HG02588 (cell line): ENCODE data around the gene PLK2.

Experiments used
- ATAC-seq: cut with Tn5 transposase; IDR thresholded peaks from one replicate; pipeline ENCODE4 v1.9.1; 2021; ENCODE audit warnings: mild to moderate bottlenecking, moderate library complexity; ENCODE audit not compliant: unreplicated experiment

The PLK2 gene

GRCh38 chr5:58460002-58460731 is at the start of gene PLK2:
Gene PLK2, minus strand, starts transcription at chr5:58460086. Its CDS starts 127 bp downstream, at chr5:58459959.
- ATAC-seq, result peak; percentile 77

- no peak for ATAC-seq
Measured at GRCh38 chr5:58507715-58508114, 47.8 kb upstream of the PLK2 start.

DNA sequence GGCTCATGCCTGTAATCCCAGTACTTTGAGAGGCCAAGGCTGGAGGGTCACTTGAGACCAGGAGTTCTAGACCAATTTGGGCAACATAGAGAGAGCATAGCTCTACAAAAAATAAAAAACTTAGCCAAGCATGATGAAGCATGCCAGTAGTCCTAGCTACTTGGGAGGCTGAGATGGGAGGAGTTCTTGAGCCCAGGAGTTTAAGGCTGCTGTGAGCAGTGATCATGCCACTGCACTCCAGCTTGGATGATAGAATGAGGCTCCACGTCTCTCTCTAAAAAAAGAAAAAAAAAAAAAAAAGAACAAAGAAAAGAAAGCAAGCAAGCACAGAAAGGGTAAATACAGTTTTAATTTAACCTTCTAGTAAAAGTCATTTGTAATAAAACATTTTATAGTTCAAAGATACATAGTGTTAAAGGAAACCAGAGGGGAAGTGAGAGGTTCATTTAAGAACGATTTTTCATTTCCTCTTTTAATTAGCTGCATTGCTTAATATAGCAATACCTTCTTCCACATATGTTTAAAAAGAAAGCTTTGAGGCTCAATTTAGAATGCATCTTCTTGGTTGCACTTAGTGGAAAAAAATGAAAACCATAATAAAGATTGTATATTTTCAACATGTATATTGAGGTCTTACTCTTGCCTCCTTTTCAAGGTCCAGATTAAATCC is 46.2 kb upstream of the PLK2 start:
- ATAC-seq, result no peak

DNA sequence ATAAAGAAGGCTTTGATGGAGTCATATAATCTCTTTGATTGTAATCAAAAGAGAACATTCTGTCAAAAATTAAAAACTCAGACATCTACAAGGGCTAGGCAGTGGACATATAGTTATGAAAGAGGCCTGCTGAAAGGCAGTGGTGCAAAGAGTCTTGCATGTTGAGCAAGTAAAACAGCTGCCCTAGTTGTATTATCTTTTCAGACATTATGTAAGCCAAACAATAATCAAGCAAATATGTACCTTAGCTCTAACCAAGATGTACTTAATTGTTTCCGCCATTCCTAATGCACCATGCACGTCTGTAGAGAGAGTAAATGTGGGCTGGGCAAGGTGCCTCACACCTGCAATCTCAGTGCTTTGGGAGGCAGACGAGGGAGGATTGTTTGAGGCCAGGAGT is 45.6 kb upstream of the PLK2 start:
- ATAC-seq, result no peak

DNA sequence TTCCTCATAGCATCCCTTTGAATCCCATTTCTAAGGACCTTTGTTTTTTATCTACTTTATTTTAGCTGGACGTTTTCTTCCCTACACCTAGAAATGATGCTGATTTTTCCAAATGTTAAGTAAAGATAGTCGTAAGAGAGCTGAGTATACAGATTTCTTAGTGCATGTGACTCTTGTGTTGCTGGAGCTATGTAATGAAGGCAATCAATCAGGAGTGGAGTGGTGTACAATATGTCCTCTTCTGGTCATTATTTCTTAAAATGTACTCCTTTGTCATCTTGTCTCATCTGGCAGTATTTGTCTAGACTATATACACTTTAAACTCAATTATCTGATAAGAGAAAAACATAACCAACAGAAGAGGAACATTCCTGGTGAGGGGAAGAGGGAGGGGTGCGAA is 44.9 kb upstream of the PLK2 start:
- no peak for ATAC-seq

DNA sequence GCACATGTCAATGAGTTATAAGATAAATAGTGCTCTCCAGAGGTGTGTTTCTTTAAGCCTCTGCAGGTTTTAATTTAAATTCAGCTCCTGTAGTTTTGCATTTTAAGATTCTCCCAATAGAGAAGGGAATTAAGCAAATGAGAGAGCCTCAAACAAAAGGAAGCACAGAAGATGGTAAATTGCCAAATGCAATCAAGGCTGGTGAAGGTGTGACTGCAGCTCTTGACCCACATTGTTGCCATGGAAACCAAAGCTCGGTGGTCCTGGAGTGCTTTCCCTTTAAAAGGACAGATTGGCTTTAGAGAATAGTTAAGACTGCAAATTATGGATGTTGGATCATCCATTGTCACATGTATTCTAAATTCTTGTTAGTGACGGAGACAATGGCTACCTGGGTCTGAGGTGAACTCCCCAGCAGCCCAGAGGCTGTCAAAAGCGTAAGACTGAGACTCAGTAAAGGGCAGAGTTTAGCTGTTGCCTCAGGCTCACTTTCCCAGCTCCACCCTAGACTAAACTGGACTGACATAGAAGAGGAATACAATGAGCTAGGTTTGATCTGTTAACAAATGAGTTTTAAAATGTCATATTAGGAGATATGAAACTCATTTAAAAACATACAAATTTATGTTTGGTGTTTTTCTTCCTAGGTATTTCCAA is 43.6 kb upstream of the PLK2 start:
- ATAC-seq, result no peak

GRCh38 chr5:58501778-58502417 is 42.0 kb upstream of the PLK2 start:
- ATAC-seq, result no peak

DNA sequence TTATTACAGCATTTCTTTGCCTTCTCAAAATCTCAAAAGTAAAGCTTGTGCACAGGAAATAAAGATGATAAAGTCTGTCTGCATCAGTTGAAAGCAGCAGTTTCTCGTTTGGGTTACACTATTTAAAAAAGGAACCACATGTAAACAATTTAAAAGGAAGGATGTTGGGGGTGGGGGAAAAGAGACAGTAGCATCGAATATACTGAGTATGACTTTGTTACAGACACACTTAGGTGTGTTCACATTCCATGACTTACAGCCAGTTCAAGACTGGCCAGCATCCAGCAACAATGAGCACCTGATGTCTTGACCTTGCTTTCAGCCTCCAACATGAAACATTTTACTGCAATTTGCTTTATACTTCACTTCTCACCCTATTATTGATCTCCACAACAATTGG is 40.1 kb upstream of the PLK2 start:
- no peak for ATAC-seq

GRCh38 chr5:58499231-58499630 is 39.3 kb upstream of the PLK2 start:
- ATAC-seq, result no peak

DNA sequence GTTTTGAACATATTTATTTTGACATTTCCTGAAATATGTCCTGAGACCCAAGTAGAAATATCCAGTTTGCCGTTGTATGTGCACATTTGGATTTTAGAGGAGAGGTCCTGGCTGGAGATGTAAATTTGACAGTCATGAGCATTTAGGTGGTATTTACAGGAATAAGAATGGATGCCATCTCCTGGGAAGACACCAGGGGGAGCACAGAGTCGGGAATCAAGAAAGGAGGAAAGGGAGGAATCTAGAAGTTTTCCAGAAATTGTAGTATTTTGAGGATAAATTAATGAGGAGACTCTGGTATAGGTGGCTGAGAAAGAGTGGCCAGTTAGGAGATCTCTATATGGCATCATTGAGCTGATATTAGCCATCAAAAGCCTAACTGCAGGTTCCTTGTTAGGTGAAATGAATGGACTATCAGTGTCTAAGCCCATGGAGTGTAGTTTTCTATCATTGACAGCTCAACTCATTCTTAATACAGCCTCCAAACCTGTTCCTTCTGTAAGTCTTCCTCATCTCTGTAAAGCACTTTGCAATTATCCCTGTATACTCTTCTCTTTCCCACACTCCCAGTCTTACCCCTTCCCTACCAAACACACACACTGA is 38.6 kb upstream of the PLK2 start:
- no peak for ATAC-seq

DNA sequence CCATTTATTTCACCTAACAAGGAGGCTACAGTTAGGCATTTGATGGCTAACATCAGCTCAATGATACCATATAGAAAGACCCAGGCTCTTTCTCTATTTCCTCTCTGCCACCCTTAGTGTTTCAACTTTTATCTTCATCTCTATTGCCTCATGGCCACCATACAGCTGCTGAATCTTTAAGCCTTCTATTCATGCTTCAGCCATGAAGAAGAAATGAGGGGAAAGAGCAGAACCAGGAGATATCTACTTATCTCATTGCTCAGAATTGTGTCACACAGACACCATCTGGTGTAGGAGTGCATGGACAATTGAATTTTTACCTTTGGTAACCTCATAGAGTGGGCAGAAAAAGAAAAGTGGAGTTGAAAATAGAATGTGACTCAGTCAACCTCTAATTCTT is 38.0 kb upstream of the PLK2 start:
- no peak for ATAC-seq

GRCh38 chr5:58497386-58497785 is 37.5 kb upstream of the PLK2 start:
- ATAC-seq, result no peak

GRCh38 chr5:58496488-58496887 is 36.6 kb upstream of the PLK2 start:
- no peak for ATAC-seq

DNA sequence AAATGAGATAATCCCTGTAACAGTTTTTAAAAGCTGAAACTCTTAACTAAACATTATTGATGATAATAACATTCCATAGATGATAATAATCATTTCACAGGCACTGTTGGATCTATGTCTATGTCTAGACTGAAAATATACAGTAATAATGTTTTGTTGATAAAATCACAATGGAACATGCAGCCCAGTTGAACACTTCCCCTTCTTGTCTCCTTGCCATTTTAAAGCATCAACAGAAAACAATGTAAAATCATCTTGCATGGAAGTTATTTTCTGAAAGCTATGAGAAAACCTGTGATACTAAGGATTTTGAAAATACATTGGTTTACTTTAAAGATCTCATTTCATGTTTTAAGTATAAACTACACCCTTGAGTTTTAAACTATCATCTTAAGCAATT is 33.3 kb upstream of the PLK2 start:
- no peak for ATAC-seq

GRCh38 chr5:58491216-58491892 is 31.5 kb upstream of the PLK2 start, which contains the start of gene GAPT:
Gene GAPT, plus strand, starts transcription at chr5:58491435. Its CDS starts 3,102 bp downstream, at chr5:58494537.
- peak; percentile 76 for ATAC-seq

DNA sequence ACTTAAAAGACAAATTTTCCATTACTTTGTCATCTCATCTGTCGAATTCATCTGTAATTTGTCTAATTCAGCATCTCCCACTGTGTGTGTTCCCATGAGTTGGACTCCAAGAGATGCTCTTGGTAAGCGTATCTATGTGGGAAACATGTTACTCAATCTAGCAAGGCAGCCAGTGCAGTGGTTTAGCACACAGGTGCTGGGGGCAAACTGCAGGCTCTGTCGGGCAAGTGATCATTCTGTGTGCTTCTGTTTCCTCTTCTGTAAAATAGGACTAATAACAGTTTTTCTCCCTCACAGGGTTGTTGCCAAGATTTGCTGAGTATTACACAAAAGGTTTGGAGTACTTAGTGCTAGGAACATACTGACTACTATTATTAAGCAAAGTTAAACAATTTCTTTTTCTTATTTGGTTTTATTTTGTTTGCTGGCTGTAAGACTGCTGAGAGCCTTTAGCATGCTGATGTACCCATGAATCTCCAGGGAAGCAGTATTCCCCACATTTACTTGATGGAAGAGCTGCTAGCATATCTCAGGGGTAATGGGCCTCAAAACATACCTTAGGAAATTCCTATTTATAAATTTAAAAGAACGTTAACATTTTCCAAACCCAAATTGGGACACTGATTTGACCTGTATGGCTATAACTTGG is 30.6 kb upstream of the PLK2 start:
- ATAC-seq, result peak; percentile 49

DNA sequence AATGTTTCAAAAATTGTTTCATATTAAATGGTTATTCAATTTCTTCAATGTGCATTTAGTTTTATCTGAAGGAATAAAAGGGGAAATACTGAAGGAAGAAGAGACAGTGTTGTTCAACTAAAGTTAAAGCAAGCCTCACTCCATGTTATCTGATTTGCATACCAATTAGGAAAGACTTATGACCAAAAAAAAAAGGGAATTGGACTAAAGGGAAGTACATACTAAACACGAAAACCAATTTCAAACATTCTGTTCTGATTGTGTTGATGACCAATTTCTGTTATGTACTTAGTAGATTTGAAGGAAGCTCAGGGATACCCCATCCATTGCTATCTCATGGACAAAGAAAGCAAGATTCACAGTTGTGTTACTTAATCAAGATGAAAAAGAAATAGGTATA is 26.4 kb upstream of the PLK2 start:
- no peak for ATAC-seq

- no peak for ATAC-seq
Measured at GRCh38 chr5:58484505-58484904, 24.6 kb upstream of the PLK2 start.

- no peak for ATAC-seq
Measured at GRCh38 chr5:58482536-58482935, 22.6 kb upstream of the PLK2 start.

- no peak for ATAC-seq
Measured at GRCh38 chr5:58481828-58482227, 21.9 kb upstream of the PLK2 start.
